ENCODE data around the gene KPNA4. TPM values are rescaled to one million over a fixed set of nuclear protein-coding genes. Genes with fewer than 3 reads are reported as not detected.

Gene KPNA4
- total and polyA plus RNA-seq, 2 of the 4 experiments (the other 2 are of a cell fraction) = 12.9 to 46.1 TPM

GRCh38 chr3:160574636-160575035 lies 9.3 kb upstream of the KPNA4 start:
- Histone ChIP-seq H3K4me2 (ENCODE audit: low read depth, low read length) (no peak overlapping the region), H2AFZ (replicated peaks; ENCODE audit: low read length, poor library complexity) (no peak overlapping the region), H3K27me3 (ENCODE audit: control insufficient read depth, insufficient read depth, low read length) (no peaks in the 10 kb centered on the region), H3K14ac (replicated peaks; ENCODE audit: low read depth, low read length) (no peak overlapping the region), H3K27ac (ENCODE audit: insufficient read depth, low read length) (no peak overlapping the region), H4K91ac (ENCODE audit: insufficient read depth, low read depth, low read length) (no peak overlapping the region), H2BK20ac (ENCODE audit: low read depth, low read length) (no peak overlapping the region), H4K8ac (ENCODE audit: low read depth in 2 of 2, low read length in 2 of 2) (no peak overlapping the region), H3K79me1 (ENCODE audit: low read depth in 1 of 2, low read length in 2 of 2) (no peaks in the 10 kb centered on the region), H3K4ac (ENCODE audit: low read depth, low read length) (no peak overlapping the region), H3K23ac (ENCODE audit: low read depth, low read length) (no peak overlapping the region), H2BK15ac (ENCODE audit: low read depth, low read length) (no peak overlapping the region), H3K18ac (ENCODE audit: low read depth, low read length) (no peak overlapping the region), H2BK5ac (ENCODE audit: low read depth, low read length, poor library complexity, severe bottlenecking) (no peak overlapping the region), H3K56ac (ENCODE audit: extremely low read depth, insufficient read depth, low read length) (no peak overlapping the region), H3K4me1 (ENCODE audit: control insufficient read depth, insufficient read depth, low read length) (no peaks in the 10 kb centered on the region), H3K36me3 (ENCODE audit: control insufficient read depth, insufficient read depth, low read length) (no peaks in the 10 kb centered on the region), H3K9me3 (ENCODE audit: control insufficient read depth, insufficient read depth, low read length) (no peaks in the 10 kb centered on the region), H2AK5ac (ENCODE audit: low read depth, low read length) (no peak overlapping the region), H2BK120ac (ENCODE audit: low read depth, low read length) (no peak overlapping the region), H4K20me1 (ENCODE audit: insufficient read depth, low read length) (no peaks in the 10 kb centered on the region), H2AK9ac (replicated peaks; ENCODE audit: low read depth, low read length, poor library complexity) (no peak overlapping the region), H3K4me3 (ENCODE audit: insufficient read depth, low read depth, low read length) (no peak overlapping the region), H3K9ac (ENCODE audit: low read depth, low read length) (no peak overlapping the region), H3K9me1 (ENCODE audit: insufficient read depth, low read length) (no peaks in the 10 kb centered on the region), H4K5ac (ENCODE audit: low read depth, low read length) (no peak overlapping the region)
- intact Hi-C loops (cut with micrococcal nuclease) (loop anchor here (5.0 kb wide), 1 partner anchor 368 kb away; no protein-coding TSS in a partner anchor), dilution Hi-C loops (cut with HindIII; ENCODE audit: low sequenced_read_pairs, unreplicated experiment) (no loop called here), in situ Hi-C loops (cut with MboI; ENCODE audit: low sequenced_read_pairs) (no loop called here)
- DNase-seq (no peak), ATAC-seq (ENCODE audit: low read depth) (no peak)
- CTCF ChIA-PET = interaction anchor here (0.5 kb wide), 1 partner anchor 731 kb away, joined by 4 read pairs; no protein-coding TSS in a partner anchor
- no TSS peak for BruUV-seq (replicated peaks)
- POLR2A ChIA-PET (ENCODE audit: unreplicated experiment) = no interaction called here
- TF ChIP-seq FOS (IDR thresholded peaks at IDR 0.05; ENCODE audit: low read depth, low read length) (no peak), SMC3 (IDR thresholded peaks at IDR 0.05; ENCODE audit: low read depth, low read length) (no peak), MXI1 (IDR thresholded peaks at IDR 0.05; ENCODE audit: borderline replicate concordance, low read depth, low read length) (no peak), RAD21 (IDR thresholded peaks at IDR 0.05; ENCODE audit: low read length) (no peak), CEBPB (IDR thresholded peaks at IDR 0.05; ENCODE audit: low read depth, low read length) (no peak), CTCF (conservative IDR thresholded peaks at IDR 0.05; ENCODE audit: low read depth, low read length) (no peak), POLR2A (IDR thresholded peaks at IDR 0.05; ENCODE audit: low read depth, low read length) (no peak), MAFK (IDR thresholded peaks at IDR 0.05; ENCODE audit: low read depth, low read length) (no peak), NFE2L2 (IDR thresholded peaks at IDR 0.05; ENCODE audit: low read depth, low read length) (no peak), BHLHE40 (IDR thresholded peaks at IDR 0.05; ENCODE audit: low read depth, low read length) (no peak), RCOR1 (IDR thresholded peaks at IDR 0.05; ENCODE audit: insufficient replicate concordance, low read length) (no peak), USF2 (IDR thresholded peaks at IDR 0.05; ENCODE audit: low read depth, low read length) (no peak), MAZ (IDR thresholded peaks at IDR 0.05; ENCODE audit: borderline replicate concordance, low read depth, low read length) (no peak), RFX5 (IDR thresholded peaks at IDR 0.05; ENCODE audit: low read depth, low read length) (no peak), CHD1 (IDR thresholded peaks at IDR 0.05; ENCODE audit: low read depth, low read length) (no peak), ELK1 (IDR thresholded peaks at IDR 0.05; ENCODE audit: borderline replicate concordance, low read depth, low read length) (no peak)
- no CpG with 5 or more reads among the region's 3 CpGs for WGBS, 2 experiments (ENCODE audit: extremely low coverage in 2 of 2, insufficient read length in 1 of 2)

All from IMR-90 (cell line).